ENCODE measurements around the gene TSPAN17. TPM values are rescaled to one million over a fixed set of nuclear protein-coding genes. Genes with fewer than 3 reads are reported as not detected.

Gene TSPAN17
- total and polyA plus RNA-seq, 4 donors, result 20.8 to 55.1 (median 41.7) TPM

- H3K27me3 ChIP-seq (ENCODE audit: control insufficient read depth, insufficient read depth, low read length), result no peaks in the 10 kb centered on the region
Measured at GRCh38 chr5:176656467-176656990, 9.2 kb downstream of the TSPAN17 start.

GRCh38 chr5:176658007-176658599 is 10.8 kb downstream of the TSPAN17 start:
- Histone ChIP-seq H3K27me3 (ENCODE audit: control insufficient read depth, insufficient read depth, low read length) (no peaks in the 10 kb centered on the region), H3K4me3 (ENCODE audit: low read depth, low read length) (no peak overlapping the region), H3K9me3 (ENCODE audit: control insufficient read depth, insufficient read depth, low read length) (no peaks in the 10 kb centered on the region), H3K27ac (ENCODE audit: low read depth, low read length) (no peak overlapping the region), H3K4me1 (ENCODE audit: control insufficient read depth, insufficient read depth, low read length) (peaks cover 11% of the 10 kb centered on the region), H3K36me3 (ENCODE audit: control insufficient read depth, insufficient read depth, low read length) (peaks cover 61% of the 10 kb centered on the region)
- 62% methylated on average over 10 of the region's 14 CpGs for WGBS (ENCODE audit: insufficient coverage)
- DNase-seq (ENCODE audit: low read depth in 4 of 6, low spot score in 6 of 6), result peak in 5 of 6 donors; percentile 39 to 94 (median 58)

More at GRCh38 chr5:176656467-176656990, 9.2 kb downstream of the TSPAN17 start:
- Histone ChIP-seq H3K9me3 (ENCODE audit: control insufficient read depth, insufficient read depth, low read length) (no peaks in the 10 kb centered on the region), H3K4me3 (ENCODE audit: low read depth, low read length) (no peak overlapping the region), H3K27ac (ENCODE audit: low read depth, low read length) (no peak overlapping the region), H3K4me1 (ENCODE audit: control insufficient read depth, insufficient read depth, low read length) (peaks cover 25% of the 10 kb centered on the region), H3K36me3 (ENCODE audit: control insufficient read depth, insufficient read depth, low read length) (peaks cover 70% of the 10 kb centered on the region)
- 90% methylated on average over 13 of the region's 13 CpGs for WGBS (ENCODE audit: insufficient coverage)
- DNase-seq (ENCODE audit: low read depth in 4 of 6, low spot score in 6 of 6), result no peak

- Histone ChIP-seq H3K9me3 (ENCODE audit: control insufficient read depth, insufficient read depth, low read length) (no peaks in the 10 kb centered on the region), H3K36me3 (ENCODE audit: control insufficient read depth, insufficient read depth, low read length) (peaks cover 52% of the 10 kb centered on the region), H3K27ac (ENCODE audit: low read depth, low read length) (no peak overlapping the region), H3K4me1 (ENCODE audit: control insufficient read depth, insufficient read depth, low read length) (peaks cover 11% of the 10 kb centered on the region), H3K4me3 (ENCODE audit: low read depth, low read length) (no peak overlapping the region), H3K27me3 (ENCODE audit: control insufficient read depth, insufficient read depth, low read length) (no peaks in the 10 kb centered on the region)
- 77% methylated on average over 4 of the region's 11 CpGs for WGBS (ENCODE audit: insufficient coverage)
- no peak for DNase-seq (ENCODE audit: low read depth in 4 of 6, low spot score in 6 of 6)
Measured at GRCh38 chr5:176658817-176659511, 11.7 kb downstream of the TSPAN17 start.

- Histone ChIP-seq H3K4me1 (ENCODE audit: control insufficient read depth, insufficient read depth, low read length) (peaks cover 15% of the 10 kb centered on the region), H3K27me3 (ENCODE audit: control insufficient read depth, insufficient read depth, low read length) (peaks cover 1% of the 10 kb centered on the region), H3K27ac (ENCODE audit: low read depth, low read length) (no peak overlapping the region), H3K4me3 (ENCODE audit: low read depth, low read length) (no peak overlapping the region), H3K9me3 (ENCODE audit: control insufficient read depth, insufficient read depth, low read length) (no peaks in the 10 kb centered on the region), H3K36me3 (ENCODE audit: control insufficient read depth, insufficient read depth, low read length) (peaks cover 47% of the 10 kb centered on the region)
- no peak for DNase-seq (ENCODE audit: low read depth in 4 of 6, low spot score in 6 of 6)
- 76% methylated on average over 6 of the region's 7 CpGs for whole genome bisulfite sequencing (ENCODE audit: insufficient coverage)
Measured at GRCh38 chr5:176659512-176659839, 12.2 kb downstream of the TSPAN17 start.

- peaks cover 42% of the 10 kb centered on the region for H3K36me3 ChIP-seq (ENCODE audit: control insufficient read depth, insufficient read depth, low read length)
Measured at GRCh38 chr5:176659860-176660461, 12.7 kb downstream of the TSPAN17 start.

GRCh38 chr5:176660530-176660859 is 13.2 kb downstream of the TSPAN17 start:
- Histone ChIP-seq H3K36me3 (ENCODE audit: control insufficient read depth, insufficient read depth, low read length) (peaks cover 37% of the 10 kb centered on the region), H3K4me1 (ENCODE audit: control insufficient read depth, insufficient read depth, low read length) (peaks cover 16% of the 10 kb centered on the region), H3K27ac (ENCODE audit: low read depth, low read length) (no peak overlapping the region), H3K9me3 (ENCODE audit: control insufficient read depth, insufficient read depth, low read length) (no peaks in the 10 kb centered on the region), H3K4me3 (ENCODE audit: low read depth, low read length) (no peak overlapping the region), H3K27me3 (ENCODE audit: control insufficient read depth, insufficient read depth, low read length) (peaks cover 2% of the 10 kb centered on the region)
- 29% methylated on average over 1 of the region's 1 CpG for WGBS (ENCODE audit: insufficient coverage)
- no peak for DNase-seq (ENCODE audit: low read depth in 4 of 6, low spot score in 6 of 6)

More at GRCh38 chr5:176659860-176660461, 12.7 kb downstream of the TSPAN17 start:
- no peaks in the 10 kb centered on the region for H3K9me3 ChIP-seq (ENCODE audit: control insufficient read depth, insufficient read depth, low read length)
- 80% methylated on average over 3 of the region's 4 CpGs for WGBS (ENCODE audit: insufficient coverage)
- peaks cover 2% of the 10 kb centered on the region for H3K27me3 ChIP-seq (ENCODE audit: control insufficient read depth, insufficient read depth, low read length)
- peaks cover 16% of the 10 kb centered on the region for H3K4me1 ChIP-seq (ENCODE audit: control insufficient read depth, insufficient read depth, low read length)
- H3K27ac ChIP-seq (ENCODE audit: low read depth, low read length), result no peak overlapping the region
- DNase-seq (ENCODE audit: low read depth in 4 of 6, low spot score in 6 of 6), result no peak
- H3K4me3 ChIP-seq (ENCODE audit: low read depth, low read length), result no peak overlapping the region

- DNase-seq (ENCODE audit: low read depth in 4 of 6, low spot score in 6 of 6), result peak in 5 of 6 donors; percentile 43 to 94 (median 72)
- H3K27me3 ChIP-seq (ENCODE audit: control insufficient read depth, insufficient read depth, low read length), result peaks cover 2% of the 10 kb centered on the region
- H3K4me3 ChIP-seq (ENCODE audit: low read depth, low read length), result no peak overlapping the region
- 55% methylated on average over 26 of the region's 33 CpGs for WGBS (ENCODE audit: insufficient coverage)
- peaks cover 32% of the 10 kb centered on the region for H3K36me3 ChIP-seq (ENCODE audit: control insufficient read depth, insufficient read depth, low read length)
- no peak overlapping the region for H3K27ac ChIP-seq (ENCODE audit: low read depth, low read length)
- no peaks in the 10 kb centered on the region for H3K9me3 ChIP-seq (ENCODE audit: control insufficient read depth, insufficient read depth, low read length)
- H3K4me1 ChIP-seq (ENCODE audit: control insufficient read depth, insufficient read depth, low read length), result peaks cover 16% of the 10 kb centered on the region
Measured at GRCh38 chr5:176660860-176661641, 13.8 kb downstream of the TSPAN17 start.

- DNase-seq (ENCODE audit: low read depth in 4 of 6, low spot score in 6 of 6), result no peak
- Histone ChIP-seq H3K4me3 (ENCODE audit: low read depth, low read length) (no peak overlapping the region), H3K27me3 (ENCODE audit: control insufficient read depth, insufficient read depth, low read length) (peaks cover 2% of the 10 kb centered on the region), H3K4me1 (ENCODE audit: control insufficient read depth, insufficient read depth, low read length) (peaks cover 16% of the 10 kb centered on the region), H3K27ac (ENCODE audit: low read depth, low read length) (no peak overlapping the region), H3K36me3 (ENCODE audit: control insufficient read depth, insufficient read depth, low read length) (peaks cover 25% of the 10 kb centered on the region), H3K9me3 (ENCODE audit: control insufficient read depth, insufficient read depth, low read length) (no peaks in the 10 kb centered on the region)
- 90% methylated on average over 7 of the region's 10 CpGs for WGBS (ENCODE audit: insufficient coverage)
Measured at GRCh38 chr5:176661676-176662075, 14.4 kb downstream of the TSPAN17 start.

Data from spinal cord (tissue), 10 donors.